PFSK-1 (cell line): ENCODE results near the gene NOVA2.

ENCODE experiments used
- FOXP2 ChIP-seq: optimal IDR thresholded peaks from 2 replicates; pipeline ENCODE3; 2011; ENCODE audit warnings: borderline replicate concordance, control low read depth, inconsistent platforms; ENCODE audit not compliant: insufficient read depth; ENCODE audit errors: extremely low read length, extremely low read depth
- POLR2AphosphoS5 ChIP-seq: IDR thresholded peaks from 2 replicates; pipeline ENCODE4 v1.6.1; 2012; ENCODE audit warnings: low read depth, mild to moderate bottlenecking, control low read depth, low read length, moderate library complexity
- SIN3A ChIP-seq: IDR thresholded peaks from 2 replicates; pipeline ENCODE4 v1.6.1; 2012; ENCODE audit warnings: mild to moderate bottlenecking, low read length, moderate library complexity, borderline replicate concordance; ENCODE audit not compliant: insufficient read depth
- TAF1 ChIP-seq: IDR thresholded peaks from 2 replicates; pipeline ENCODE4 v1.6.1; 2012; ENCODE audit warnings: low read length, control low read depth, borderline replicate concordance; ENCODE audit not compliant: insufficient read depth
- TF ChIP-seq, protein P1 (sequence below), 2 experiments: IDR thresholded peaks; 2 replicates each; pipeline versions ENCODE4 v1.6.1 to v1.8.0; 2011 to 2012; ENCODE audit warnings: low read depth in 2 of 2, low read length in 2 of 2, control low read depth in 1 of 2, inconsistent platforms in 1 of 2, mild to moderate bottlenecking in 1 of 2, moderate library complexity in 1 of 2; ENCODE audit not compliant: insufficient read depth in 1 of 2

Gene NOVA2

DNA sequence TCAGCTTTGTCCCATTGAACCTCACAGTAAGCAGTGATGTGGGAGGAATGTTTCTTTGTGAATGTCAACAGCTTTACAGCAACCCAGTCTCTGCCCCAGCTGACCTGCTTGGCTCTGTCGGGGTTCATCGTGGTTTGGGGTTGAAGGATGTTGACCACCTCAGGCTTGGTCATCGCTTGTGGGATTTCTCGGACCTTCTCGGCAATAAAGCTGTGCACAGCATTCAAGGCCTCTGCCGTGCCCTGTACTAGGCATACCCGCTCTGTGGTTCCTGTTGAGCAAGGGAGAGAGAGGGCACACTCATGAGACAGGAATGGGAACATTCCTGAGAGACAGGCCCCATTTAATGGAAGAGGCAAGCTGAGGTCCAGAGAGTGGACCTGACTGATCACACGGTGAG lies 20.0 kb downstream of the NOVA2 start:
- no peak for TF ChIP-seq POLR2AphosphoS5
- TF ChIP-seq FOXP2, result no peak
- TF ChIP-seq, protein P1, sequence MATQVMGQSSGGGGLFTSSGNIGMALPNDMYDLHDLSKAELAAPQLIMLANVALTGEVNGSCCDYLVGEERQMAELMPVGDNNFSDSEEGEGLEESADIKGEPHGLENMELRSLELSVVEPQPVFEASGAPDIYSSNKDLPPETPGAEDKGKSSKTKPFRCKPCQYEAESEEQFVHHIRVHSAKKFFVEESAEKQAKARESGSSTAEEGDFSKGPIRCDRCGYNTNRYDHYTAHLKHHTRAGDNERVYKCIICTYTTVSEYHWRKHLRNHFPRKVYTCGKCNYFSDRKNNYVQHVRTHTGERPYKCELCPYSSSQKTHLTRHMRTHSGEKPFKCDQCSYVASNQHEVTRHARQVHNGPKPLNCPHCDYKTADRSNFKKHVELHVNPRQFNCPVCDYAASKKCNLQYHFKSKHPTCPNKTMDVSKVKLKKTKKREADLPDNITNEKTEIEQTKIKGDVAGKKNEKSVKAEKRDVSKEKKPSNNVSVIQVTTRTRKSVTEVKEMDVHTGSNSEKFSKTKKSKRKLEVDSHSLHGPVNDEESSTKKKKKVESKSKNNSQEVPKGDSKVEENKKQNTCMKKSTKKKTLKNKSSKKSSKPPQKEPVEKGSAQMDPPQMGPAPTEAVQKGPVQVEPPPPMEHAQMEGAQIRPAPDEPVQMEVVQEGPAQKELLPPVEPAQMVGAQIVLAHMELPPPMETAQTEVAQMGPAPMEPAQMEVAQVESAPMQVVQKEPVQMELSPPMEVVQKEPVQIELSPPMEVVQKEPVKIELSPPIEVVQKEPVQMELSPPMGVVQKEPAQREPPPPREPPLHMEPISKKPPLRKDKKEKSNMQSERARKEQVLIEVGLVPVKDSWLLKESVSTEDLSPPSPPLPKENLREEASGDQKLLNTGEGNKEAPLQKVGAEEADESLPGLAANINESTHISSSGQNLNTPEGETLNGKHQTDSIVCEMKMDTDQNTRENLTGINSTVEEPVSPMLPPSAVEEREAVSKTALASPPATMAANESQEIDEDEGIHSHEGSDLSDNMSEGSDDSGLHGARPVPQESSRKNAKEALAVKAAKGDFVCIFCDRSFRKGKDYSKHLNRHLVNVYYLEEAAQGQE (IDR thresholded peaks at IDR 0.05; ENCODE audit: insufficient read depth in 1 of 2, low read depth in 2 of 2, low read length in 2 of 2), result no peak
- no peak for TF ChIP-seq TAF1
- no peak for TF ChIP-seq SIN3A

DNA sequence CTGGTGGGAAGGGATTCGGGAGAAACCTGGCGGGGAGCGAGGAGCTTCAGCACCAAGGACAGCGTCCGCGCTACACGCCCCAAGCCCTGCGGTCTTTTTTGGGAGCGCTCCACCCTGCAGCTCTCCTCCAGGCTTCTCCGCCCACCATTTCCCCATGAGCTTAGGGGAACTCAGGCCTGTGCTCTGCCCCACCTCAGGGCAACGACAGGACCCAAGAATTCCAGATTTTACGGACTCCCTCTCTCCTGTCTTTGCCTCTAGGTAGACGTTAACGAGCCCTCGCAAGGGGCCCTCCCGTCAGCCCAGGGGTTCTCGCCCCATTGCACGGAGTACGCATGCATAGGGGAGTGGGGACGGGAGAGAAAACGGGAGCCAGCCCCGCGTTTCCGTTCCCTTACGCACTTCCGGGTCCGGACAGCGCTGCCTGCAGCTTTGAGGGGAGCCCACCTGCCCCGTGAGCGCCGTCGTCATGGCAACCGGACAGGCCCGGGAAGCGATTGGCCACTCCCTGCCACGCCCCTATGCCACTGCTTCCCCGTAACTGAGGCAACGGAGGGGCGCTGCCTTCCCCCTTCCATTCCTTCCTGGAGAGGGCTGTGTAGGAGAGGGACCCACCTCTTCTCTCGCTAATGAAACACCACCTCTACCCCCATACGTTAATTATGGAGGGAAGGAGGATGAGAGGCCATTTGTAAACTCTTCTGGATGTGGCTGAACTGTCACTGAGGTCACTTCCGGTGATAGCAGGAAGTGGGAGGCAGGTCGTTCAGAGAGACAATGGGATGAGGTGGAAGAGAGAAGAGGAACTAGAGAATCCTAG lies 20.8 kb downstream of the NOVA2 start:
- TF ChIP-seq POLR2AphosphoS5 (no peak), FOXP2 (no peak), SIN3A (no peak), TAF1 (no peak)
- TF ChIP-seq, protein P1 (IDR thresholded peaks at IDR 0.05; ENCODE audit: insufficient read depth in 1 of 2, low read depth in 2 of 2, low read length in 2 of 2), result peak; percentile 95 to 97

DNA sequence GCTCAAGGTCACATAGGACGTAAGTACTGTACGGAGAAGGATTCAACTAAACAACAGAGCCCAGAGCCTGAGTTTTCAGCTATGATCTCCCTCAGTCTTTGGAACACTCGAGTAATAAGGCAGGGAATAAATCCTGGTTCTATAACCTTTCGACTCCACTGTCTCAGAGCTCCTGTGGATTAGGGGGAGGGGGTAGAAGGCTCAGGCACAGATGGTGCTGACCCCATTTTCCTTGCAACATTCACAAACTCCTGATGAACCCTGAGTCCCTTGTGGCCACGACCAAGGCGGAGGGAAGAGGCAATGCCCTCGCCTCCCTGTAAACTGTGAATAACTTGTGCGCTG lies 21.4 kb downstream of the NOVA2 start:
- TF ChIP-seq FOXP2, result no peak
- TF ChIP-seq POLR2AphosphoS5, result no peak
- TF ChIP-seq TAF1, result no peak
- TF ChIP-seq SIN3A, result no peak
- TF ChIP-seq, protein P1 (IDR thresholded peaks at IDR 0.05; ENCODE audit: insufficient read depth in 1 of 2, low read depth in 2 of 2, low read length in 2 of 2), result no peak

DNA sequence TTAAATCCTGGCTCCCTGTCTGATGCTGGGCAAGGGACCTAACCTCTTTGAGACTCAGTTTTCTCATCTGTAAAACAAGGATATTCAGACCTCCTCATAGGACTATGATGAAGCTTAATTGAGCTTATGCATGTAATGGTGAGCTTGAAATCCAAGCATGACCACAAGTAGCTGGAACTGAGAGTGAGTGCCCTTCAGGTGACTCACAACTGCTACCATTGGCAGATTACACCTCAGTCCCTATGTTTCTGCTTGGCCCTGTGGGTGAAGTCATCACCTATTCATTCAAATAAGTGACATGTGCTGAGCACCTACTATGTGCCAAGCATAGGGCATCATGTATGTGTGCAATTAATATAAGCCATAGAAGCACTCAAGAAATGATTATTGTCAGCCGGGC lies 25.7 kb downstream of the NOVA2 start:
- TF ChIP-seq, protein P1 (IDR thresholded peaks at IDR 0.05; ENCODE audit: insufficient read depth in 1 of 2, low read depth in 2 of 2, low read length in 2 of 2), result no peak
- TF ChIP-seq TAF1 (no peak), POLR2AphosphoS5 (no peak), FOXP2 (no peak), SIN3A (no peak)

DNA sequence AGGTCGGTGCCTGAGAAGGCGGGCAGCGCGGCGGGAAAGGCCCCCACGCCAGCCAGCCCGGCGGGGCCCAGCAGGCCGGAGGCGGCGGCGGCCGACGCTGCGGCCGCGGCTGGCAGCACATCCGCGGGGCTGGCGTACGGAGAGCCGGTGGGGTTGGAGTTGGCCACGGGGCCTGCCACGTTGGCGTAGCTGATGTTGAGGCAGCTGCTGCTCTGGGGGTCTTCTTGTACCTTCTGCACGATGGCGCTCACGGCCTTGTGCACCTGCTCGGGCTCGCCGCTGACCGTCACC lies 33.2 kb downstream of the NOVA2 start:
- no peak for TF ChIP-seq TAF1
- no peak for TF ChIP-seq FOXP2
- TF ChIP-seq SIN3A, result no peak
- TF ChIP-seq, protein P1 (IDR thresholded peaks at IDR 0.05; ENCODE audit: insufficient read depth in 1 of 2, low read depth in 2 of 2, low read length in 2 of 2), result no peak
- TF ChIP-seq POLR2AphosphoS5, result no peak
